NCI-H345 (cell line): Measurements from ENCODE around the gene A4GNT.
"Not testable (repeated sequence)": the region's sequence is repeated elsewhere in the genome, so short reads cannot be mapped to it uniquely, and the experiment has no call there.

Source experiments
- DNase-seq: peaks from one replicate; lab custom pipeline; 2025; lab: John Stamatoyannopoulos, UW

A4GNT gene

GRCh38 chr3:138132239-138132638, at the start of gene A4GNT:
TSS of gene A4GNT (minus strand) at chr3:138132390. CDS start at chr3:138131256, 1,134 bp downstream.
- DNase-seq, result no peak

GRCh38 chr3:138180375-138181029, 48.3 kb upstream of the A4GNT start:
- DNase-seq, result peak; percentile 15

- DNase-seq, result peak; percentile 80
Measured at GRCh38 chr3:138174421-138175131, 42.4 kb upstream of the A4GNT start, which contains the start of gene DBR1. TSS of gene DBR1 (minus strand) at chr3:138174921. CDS start at chr3:138174795, 126 bp downstream.

- no peak for DNase-seq
Measured at GRCh38 chr3:138173769-138174420, 41.7 kb upstream of the A4GNT start.

GRCh38 chr3:138172625-138173024, 40.4 kb upstream of the A4GNT start:
- no peak for DNase-seq

DNA sequence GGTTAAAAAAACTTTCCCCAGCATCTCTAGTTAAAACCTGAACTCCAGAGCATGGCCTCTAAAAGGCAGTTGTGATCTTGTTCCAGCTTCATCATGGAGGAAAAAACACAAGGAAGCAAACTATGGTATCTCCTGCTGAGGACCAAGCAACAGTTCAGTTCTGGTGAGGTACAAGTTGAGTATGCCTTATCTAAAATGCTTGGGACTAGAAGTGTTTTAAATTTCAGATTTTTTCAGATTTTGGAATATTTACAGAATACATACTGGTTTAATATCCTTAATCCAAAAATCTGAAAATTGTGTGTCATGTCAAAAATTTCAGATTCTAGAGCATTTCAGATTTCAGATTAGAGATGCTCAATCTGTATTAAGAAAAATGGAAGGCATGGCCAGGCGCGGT, 32.9 kb upstream of the A4GNT start:
- no peak for DNase-seq

GRCh38 chr3:138157743-138158142, 25.6 kb upstream of the A4GNT start:
- DNase-seq, result no peak

DNA sequence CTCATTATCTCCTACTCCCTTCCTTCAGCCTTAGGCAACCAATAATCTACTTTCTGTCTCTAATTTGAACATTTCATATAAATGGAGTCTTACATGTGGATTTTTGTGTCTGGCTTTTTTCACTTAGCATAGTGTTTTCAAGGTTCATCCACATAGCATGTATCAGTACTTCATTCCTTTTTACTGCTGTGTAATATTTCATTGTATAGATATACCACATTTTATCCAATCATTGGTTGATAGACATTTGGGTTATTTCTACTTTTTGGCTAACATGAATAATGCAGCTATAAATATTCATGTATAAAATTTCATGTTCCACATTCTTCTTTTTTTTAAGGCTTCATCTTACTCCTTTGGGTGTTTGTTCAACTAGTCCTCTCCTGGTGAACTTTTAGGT, 22.3 kb upstream of the A4GNT start:
- no peak for DNase-seq

- no peak for DNase-seq
Measured at GRCh38 chr3:138148503-138148902, 16.3 kb upstream of the A4GNT start.

GRCh38 chr3:138142181-138142580, 10.0 kb upstream of the A4GNT start:
- DNase-seq, result not testable (repeated sequence)

GRCh38 chr3:138140940-138141339, 8.8 kb upstream of the A4GNT start:
- DNase-seq, result no peak

GRCh38 chr3:138139691-138140090, 7.5 kb upstream of the A4GNT start:
- no peak for DNase-seq

- no peak for DNase-seq
Measured at GRCh38 chr3:138137861-138138260, 5.7 kb upstream of the A4GNT start.

DNA sequence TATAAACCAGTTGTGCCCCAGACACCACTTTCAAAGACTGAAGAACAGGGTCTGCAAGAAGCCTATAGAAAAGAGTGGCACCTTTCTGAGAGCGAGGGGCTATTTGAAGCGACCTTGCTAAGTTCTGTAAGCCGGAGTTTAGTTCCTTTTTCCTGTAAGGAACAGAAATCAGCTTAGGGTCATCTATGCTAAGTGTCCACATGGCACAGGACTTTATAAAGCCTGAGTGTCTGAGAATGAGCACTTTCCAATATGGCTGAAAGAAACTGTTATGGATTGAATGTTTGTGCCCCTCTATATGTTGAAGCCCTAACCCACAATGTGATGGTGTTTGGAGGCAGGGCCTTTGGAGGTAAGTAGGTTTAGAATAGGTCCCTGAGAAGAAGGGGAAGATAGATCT, 4.0 kb upstream of the A4GNT start:
- no peak for DNase-seq

DNA sequence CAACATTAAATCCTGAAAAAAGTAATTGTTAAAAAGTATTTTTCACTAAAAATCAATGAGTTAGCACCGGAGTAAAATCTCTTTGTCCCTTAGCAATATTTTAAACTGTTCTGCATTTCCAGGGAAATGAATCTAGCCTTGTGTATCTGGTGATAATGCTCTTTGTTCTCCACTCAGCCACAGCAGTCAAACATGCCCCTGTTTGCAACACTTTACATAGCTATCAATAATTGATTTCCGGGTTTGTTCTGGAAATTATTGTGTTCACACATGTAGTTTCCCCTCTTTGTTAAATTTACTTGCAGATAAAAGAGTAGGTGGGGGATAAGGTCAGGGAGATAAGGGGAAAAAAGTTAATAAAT, 3.6 kb upstream of the A4GNT start:
- DNase-seq, result no peak

GRCh38 chr3:138135146-138135832, 3.1 kb upstream of the A4GNT start:
- DNase-seq, result no peak

DNA sequence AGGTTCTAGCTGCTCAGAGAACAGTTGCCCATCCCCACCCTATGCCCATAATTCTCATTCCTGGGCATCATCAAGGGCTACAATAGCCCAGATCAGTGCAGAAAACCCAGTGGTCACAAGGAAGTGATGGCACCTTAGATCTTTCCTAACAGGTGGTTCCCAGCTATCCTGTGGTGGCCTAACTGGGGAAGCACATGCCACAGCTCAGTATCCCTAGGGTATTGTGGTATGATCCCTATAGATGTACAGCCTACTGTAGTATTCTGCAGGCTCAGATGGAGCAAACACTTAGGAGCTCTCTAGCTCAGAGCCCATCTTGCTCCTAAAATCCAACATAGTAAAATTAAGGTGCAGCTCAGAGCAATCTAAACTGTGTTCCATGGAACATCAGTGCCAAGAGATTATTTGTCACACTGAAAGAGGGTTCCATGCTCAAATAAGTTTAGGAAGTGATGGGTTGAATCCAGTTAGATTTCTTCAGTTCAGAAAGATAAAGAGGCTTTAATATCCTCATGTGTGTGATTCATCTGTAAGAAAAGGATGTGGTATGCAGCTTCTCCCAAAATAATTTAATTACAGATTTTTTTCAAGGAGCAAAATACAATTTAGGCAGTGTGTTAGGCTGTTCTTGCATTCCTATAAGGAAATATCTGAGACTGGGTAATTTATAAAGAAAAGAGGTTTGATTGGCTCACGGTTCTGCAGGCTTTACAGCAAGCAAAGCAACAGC, 4.4 kb downstream of the A4GNT start:
- DNase-seq, result no peak

DNA sequence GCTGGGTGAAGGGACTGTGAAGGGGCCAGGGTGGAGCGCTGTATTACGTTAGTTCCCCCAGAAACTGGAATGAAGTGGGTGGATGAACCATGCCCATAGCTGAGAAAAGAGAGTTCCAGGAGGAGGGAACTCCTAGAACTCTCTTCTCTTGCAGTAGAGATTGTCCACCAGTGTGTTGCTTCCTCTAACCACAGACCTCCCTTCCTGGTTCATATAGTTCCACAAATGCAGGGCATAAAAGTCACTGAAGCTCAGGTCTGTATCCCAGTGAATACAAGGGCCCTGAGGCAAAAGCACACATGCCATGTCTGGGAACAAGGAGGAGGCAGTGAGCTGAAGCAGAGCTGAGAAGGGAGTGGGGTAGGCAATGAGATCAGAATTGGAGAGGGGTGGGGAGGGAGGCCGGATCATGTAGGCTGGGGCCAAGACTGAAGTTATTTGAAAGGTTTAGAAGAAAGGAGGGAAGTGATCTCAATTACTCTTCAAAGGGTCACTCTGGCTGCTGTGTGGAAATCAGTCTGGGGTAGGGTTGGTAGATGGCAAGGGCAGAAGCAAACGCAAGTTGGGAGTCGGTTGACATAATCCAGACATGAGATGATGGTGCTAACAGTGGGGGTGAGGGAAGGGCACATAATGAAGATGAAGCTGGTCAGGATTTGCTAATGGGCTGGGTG, 6.5 kb downstream of the A4GNT start:
- no peak for DNase-seq

- DNase-seq, result no peak
Measured at GRCh38 chr3:138124706-138125355, 7.4 kb downstream of the A4GNT start.

GRCh38 chr3:138124188-138124587, 8.0 kb downstream of the A4GNT start:
- no peak for DNase-seq

GRCh38 chr3:138119423-138119766, 12.8 kb downstream of the A4GNT start:
- no peak for DNase-seq
